ENCODE measurements around the gene UGCG. TPM values are rescaled to one million over a fixed set of nuclear protein-coding genes. Genes with fewer than 3 reads are reported as not detected.

UGCG gene
- total and polyA plus RNA-seq, 2 of the 4 experiments (the other 2 are of a cell fraction), result 84.2 to 104 TPM

DNA sequence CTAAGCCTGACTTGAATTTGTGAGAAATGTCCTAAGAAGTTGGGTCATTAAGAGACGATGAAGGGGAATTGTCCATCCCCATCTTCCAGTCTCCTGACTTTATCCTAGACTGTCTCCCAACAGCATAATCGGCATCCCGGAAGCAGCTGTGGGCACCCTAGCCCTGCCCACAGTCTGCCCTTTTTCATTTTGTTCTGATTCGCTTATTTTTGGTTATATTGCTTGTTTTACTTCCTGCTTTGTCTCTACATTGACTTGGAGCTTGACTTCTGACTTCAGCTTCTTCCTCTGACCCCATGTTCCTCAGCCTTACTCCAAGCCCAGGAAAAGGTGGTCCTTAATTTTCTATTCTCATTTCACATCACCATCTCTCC is 41.8 kb downstream of the UGCG start:
- WGBS, 2 experiments (ENCODE audit: extremely low coverage in 2 of 2, insufficient read length in 1 of 2), result 100% methylated on average over 2 of the region's 4 CpGs; no CpG with 5 or more reads in 1 of the 2 experiments
- Histone ChIP-seq H3K14ac (replicated peaks; ENCODE audit: low read depth, low read length) (peak overlapping the region; percentile 5), H3K18ac (ENCODE audit: low read depth, low read length) (peak overlapping the region; percentile 4; the same call in 1 of the 2 replicates), H3K27me3 (ENCODE audit: control insufficient read depth, insufficient read depth, low read length) (no peaks in the 10 kb centered on the region), H3K9ac (ENCODE audit: low read depth, low read length) (no peak overlapping the region), H2BK20ac (ENCODE audit: low read depth, low read length) (peak overlapping the region; percentile 14; the same call in 1 of the 2 replicates), H3K79me1 (ENCODE audit: low read depth in 1 of 2, low read length in 2 of 2) (peaks cover 19 to 43% of the 10 kb centered on the region in 2 experiments), H3K4ac (ENCODE audit: low read depth, low read length) (peak overlapping the region; percentile 11; the same call in 1 of the 2 replicates), H2BK120ac (ENCODE audit: low read depth, low read length) (no peak overlapping the region), H2AK5ac (ENCODE audit: low read depth, low read length) (peak overlapping the region; percentile 31), H2AK9ac (replicated peaks; ENCODE audit: low read depth, low read length, poor library complexity) (peak overlapping the region; percentile 10), H4K5ac (ENCODE audit: low read depth, low read length) (peak overlapping the region; percentile 37; the same call in 1 of the 2 replicates), H3K36me3 (ENCODE audit: control insufficient read depth, insufficient read depth, low read length) (peaks cover 28% of the 10 kb centered on the region), H2BK15ac (ENCODE audit: low read depth, low read length) (0 out of 3 replicates have a peak overlapping the region, but pooled peaks have one; percentile 19), H3K27ac (ENCODE audit: insufficient read depth, low read length) (no peak overlapping the region), H2BK5ac (ENCODE audit: low read depth, low read length, poor library complexity, severe bottlenecking) (peak overlapping the region; percentile 67), H4K8ac (ENCODE audit: low read depth in 2 of 2, low read length in 2 of 2) (peak overlapping the region; percentile 3 to 81; a peak in 3 of 4 replicates), H3K9me1 (ENCODE audit: insufficient read depth, low read length) (peaks cover 16% of the 10 kb centered on the region), H4K20me1 (ENCODE audit: insufficient read depth, low read length) (peaks cover 3% of the 10 kb centered on the region; the same call in 1 of the 2 replicates), H3K56ac (ENCODE audit: extremely low read depth, insufficient read depth, low read length) (no peak overlapping the region), H2AFZ (replicated peaks; ENCODE audit: low read length, poor library complexity) (no peak overlapping the region), H3K4me3 (ENCODE audit: insufficient read depth, low read depth, low read length) (no peak overlapping the region), H3K4me1 (ENCODE audit: control insufficient read depth, insufficient read depth, low read length) (peaks cover 2% of the 10 kb centered on the region; the same call in 1 of the 2 replicates), H3K9me3 (ENCODE audit: control insufficient read depth, insufficient read depth, low read length) (no peaks in the 10 kb centered on the region), H3K4me2 (ENCODE audit: low read depth, low read length) (no peak overlapping the region), H3K23ac (ENCODE audit: low read depth, low read length) (no peak overlapping the region; the same call in 1 of the 2 replicates), H4K91ac (ENCODE audit: insufficient read depth, low read depth, low read length) (peak overlapping the region; percentile 37)
- in situ Hi-C loops (cut with MboI; ENCODE audit: low sequenced_read_pairs), result no loop called here
- DNase-seq (no peak), ATAC-seq (ENCODE audit: low read depth) (no peak)
- intact Hi-C loops (cut with micrococcal nuclease), result no loop called here
- BruUV-seq (replicated peaks), result no TSS peak
- CTCF ChIA-PET, result interaction anchor here (0.6 kb wide), 1 partner anchor 23 kb away, joined by 5 read pairs; no protein-coding TSS in a partner anchor
- TF ChIP-seq SMC3 (IDR thresholded peaks at IDR 0.05; ENCODE audit: low read depth, low read length) (no peak), POLR2A (IDR thresholded peaks at IDR 0.05; ENCODE audit: low read depth, low read length) (no peak), NFE2L2 (IDR thresholded peaks at IDR 0.05; ENCODE audit: low read depth, low read length) (no peak), ELK1 (IDR thresholded peaks at IDR 0.05; ENCODE audit: borderline replicate concordance, low read depth, low read length) (no peak), FOS (IDR thresholded peaks at IDR 0.05; ENCODE audit: low read depth, low read length) (no peak), CHD1 (IDR thresholded peaks at IDR 0.05; ENCODE audit: low read depth, low read length) (no peak), MAZ (IDR thresholded peaks at IDR 0.05; ENCODE audit: borderline replicate concordance, low read depth, low read length) (no peak), CEBPB (IDR thresholded peaks at IDR 0.05; ENCODE audit: low read depth, low read length) (no peak), MXI1 (IDR thresholded peaks at IDR 0.05; ENCODE audit: borderline replicate concordance, low read depth, low read length) (no peak), RAD21 (IDR thresholded peaks at IDR 0.05; ENCODE audit: low read length) (no peak), RFX5 (IDR thresholded peaks at IDR 0.05; ENCODE audit: low read depth, low read length) (no peak), BHLHE40 (IDR thresholded peaks at IDR 0.05; ENCODE audit: low read depth, low read length) (no peak), RCOR1 (IDR thresholded peaks at IDR 0.05; ENCODE audit: insufficient replicate concordance, low read length) (no peak), MAFK (IDR thresholded peaks at IDR 0.05; ENCODE audit: low read depth, low read length) (no peak)
- TF ChIP-seq, protein P1, sequence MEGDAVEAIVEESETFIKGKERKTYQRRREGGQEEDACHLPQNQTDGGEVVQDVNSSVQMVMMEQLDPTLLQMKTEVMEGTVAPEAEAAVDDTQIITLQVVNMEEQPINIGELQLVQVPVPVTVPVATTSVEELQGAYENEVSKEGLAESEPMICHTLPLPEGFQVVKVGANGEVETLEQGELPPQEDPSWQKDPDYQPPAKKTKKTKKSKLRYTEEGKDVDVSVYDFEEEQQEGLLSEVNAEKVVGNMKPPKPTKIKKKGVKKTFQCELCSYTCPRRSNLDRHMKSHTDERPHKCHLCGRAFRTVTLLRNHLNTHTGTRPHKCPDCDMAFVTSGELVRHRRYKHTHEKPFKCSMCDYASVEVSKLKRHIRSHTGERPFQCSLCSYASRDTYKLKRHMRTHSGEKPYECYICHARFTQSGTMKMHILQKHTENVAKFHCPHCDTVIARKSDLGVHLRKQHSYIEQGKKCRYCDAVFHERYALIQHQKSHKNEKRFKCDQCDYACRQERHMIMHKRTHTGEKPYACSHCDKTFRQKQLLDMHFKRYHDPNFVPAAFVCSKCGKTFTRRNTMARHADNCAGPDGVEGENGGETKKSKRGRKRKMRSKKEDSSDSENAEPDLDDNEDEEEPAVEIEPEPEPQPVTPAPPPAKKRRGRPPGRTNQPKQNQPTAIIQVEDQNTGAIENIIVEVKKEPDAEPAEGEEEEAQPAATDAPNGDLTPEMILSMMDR (conservative IDR thresholded peaks at IDR 0.05; ENCODE audit: low read depth, low read length), result no peak
- TF ChIP-seq, protein P2, sequence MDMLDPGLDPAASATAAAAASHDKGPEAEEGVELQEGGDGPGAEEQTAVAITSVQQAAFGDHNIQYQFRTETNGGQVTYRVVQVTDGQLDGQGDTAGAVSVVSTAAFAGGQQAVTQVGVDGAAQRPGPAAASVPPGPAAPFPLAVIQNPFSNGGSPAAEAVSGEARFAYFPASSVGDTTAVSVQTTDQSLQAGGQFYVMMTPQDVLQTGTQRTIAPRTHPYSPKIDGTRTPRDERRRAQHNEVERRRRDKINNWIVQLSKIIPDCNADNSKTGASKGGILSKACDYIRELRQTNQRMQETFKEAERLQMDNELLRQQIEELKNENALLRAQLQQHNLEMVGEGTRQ (IDR thresholded peaks at IDR 0.05; ENCODE audit: low read depth, low read length), result no peak
- dilution Hi-C loops (cut with HindIII; ENCODE audit: low sequenced_read_pairs, unreplicated experiment), result no loop called here
- POLR2A ChIA-PET (ENCODE audit: unreplicated experiment), result interaction anchor here (0.6 kb wide), 1 partner anchor 48 kb away, joined by 3 read pairs; no protein-coding TSS in a partner anchor
